Right lobe of liver (tissue), 4 donors: ENCODE results near the gene IGSF11.

Experiments
- POLR2A ChIP-seq: fragments of 450-650 bp; IDR thresholded peaks from one replicate; pipeline ENCODE4 v1.6.1; 2017; ENCODE audit warnings: antibody characterized with exemption, mild to moderate bottlenecking
- TF ChIP-seq, protein P1 (sequence below), 4 donors: fragments of 200-600 bp in 3 of 4; fragments of 450-650 bp in 1 of 4; IDR thresholded peaks; one replicate each; pipeline versions ENCODE4 v1.5.1 to v1.8.0; 2016 to 2022; ENCODE audit warnings: antibody characterized with exemption in 4 of 4, mild to moderate bottlenecking in 2 of 4
- donor health status: DM: no; HTN: no; CAD: no.
- donor health status: DM: no; HTN: no; CAD: no.
- donor health status: DM: no; HTN: yes; CAD: no.

DNA sequence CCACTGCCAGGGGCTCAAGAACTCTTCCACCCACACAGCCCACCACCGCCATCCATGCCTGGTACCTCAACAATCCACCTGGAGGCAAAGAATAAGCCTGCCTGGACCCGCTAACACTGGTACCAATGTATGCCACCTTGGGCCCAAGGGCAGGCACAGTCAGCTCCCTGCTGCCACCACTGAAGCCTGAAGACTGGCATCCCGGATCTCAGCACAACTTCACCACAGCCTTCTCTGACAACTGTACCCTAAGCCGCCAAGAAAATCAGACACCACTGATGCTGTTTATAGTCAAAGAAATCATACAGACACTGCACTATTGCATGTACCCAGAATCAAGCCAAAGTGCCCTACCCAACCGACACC is 56.3 kb downstream of the IGSF11 start:
- no peak for TF ChIP-seq POLR2A
- TF ChIP-seq, protein P1, sequence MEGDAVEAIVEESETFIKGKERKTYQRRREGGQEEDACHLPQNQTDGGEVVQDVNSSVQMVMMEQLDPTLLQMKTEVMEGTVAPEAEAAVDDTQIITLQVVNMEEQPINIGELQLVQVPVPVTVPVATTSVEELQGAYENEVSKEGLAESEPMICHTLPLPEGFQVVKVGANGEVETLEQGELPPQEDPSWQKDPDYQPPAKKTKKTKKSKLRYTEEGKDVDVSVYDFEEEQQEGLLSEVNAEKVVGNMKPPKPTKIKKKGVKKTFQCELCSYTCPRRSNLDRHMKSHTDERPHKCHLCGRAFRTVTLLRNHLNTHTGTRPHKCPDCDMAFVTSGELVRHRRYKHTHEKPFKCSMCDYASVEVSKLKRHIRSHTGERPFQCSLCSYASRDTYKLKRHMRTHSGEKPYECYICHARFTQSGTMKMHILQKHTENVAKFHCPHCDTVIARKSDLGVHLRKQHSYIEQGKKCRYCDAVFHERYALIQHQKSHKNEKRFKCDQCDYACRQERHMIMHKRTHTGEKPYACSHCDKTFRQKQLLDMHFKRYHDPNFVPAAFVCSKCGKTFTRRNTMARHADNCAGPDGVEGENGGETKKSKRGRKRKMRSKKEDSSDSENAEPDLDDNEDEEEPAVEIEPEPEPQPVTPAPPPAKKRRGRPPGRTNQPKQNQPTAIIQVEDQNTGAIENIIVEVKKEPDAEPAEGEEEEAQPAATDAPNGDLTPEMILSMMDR (IDR thresholded peaks at IDR 0.05), result no peak
